Measurements from ENCODE around the gene TTC7B. TPM values are rescaled to one million over a fixed set of nuclear protein-coding genes. Genes with fewer than 3 reads are reported as not detected.

The TTC7B gene
- total and polyA plus RNA-seq, 2 of the 8 experiments (the other 6 are each of a cell fraction or from before 2014, with no cell fraction given): 23.7 to 34.0 TPM

DNA sequence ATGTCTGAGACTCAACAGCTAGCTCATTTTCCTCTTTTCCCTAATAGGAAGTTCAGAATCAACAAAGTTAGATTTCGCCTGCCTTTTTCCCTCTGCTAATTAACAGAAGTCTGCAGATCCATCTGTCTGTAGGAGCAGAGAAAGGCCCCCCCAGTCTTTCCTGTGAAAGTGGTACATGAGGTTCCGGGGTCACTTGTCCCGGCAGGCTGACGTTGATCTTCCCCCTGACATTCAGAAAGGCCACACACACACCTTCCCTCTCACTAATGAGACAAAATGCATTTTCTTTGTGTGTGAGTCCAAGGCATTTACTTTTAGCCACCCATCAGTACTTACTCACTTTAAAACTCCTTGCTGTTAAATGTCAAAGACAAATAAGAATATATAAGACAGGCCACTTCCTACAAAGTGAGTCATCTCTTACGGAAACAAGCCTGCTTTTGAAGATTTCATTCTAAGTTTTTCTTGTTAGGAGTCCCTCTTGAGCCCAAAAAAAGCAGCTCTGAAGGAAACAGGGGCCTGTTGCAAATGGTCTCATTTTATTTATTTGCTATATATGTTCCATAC lies 138.7 kb downstream of the TTC7B start:
- H3K79me1 ChIP-seq (ENCODE audit: low read depth, low read length): peaks cover 2% of the 10 kb centered on the region; the same call in 1 of the 2 replicates
- H3K4me2 ChIP-seq (ENCODE audit: insufficient read depth in 1 of 2, low read depth in 2 of 2, low read length in 2 of 2): no peak overlapping the region
- H3K4me1 ChIP-seq (replicated peaks in 1 of 4; ENCODE audit: control insufficient read depth in 3 of 4, insufficient read depth in 4 of 4, low read length in 3 of 4): peaks cover 0 to 4% (median 2%) of the 10 kb centered on the region in 4 experiments; a peak in 2 of 7 replicates
- H4K5ac ChIP-seq (ENCODE audit: insufficient read length, low read depth, low read length): no peak overlapping the region
- H3K18ac ChIP-seq (ENCODE audit: extremely low read depth, low read length): no peak overlapping the region
- no peak overlapping the region for H2AFZ ChIP-seq (ENCODE audit: low read length)
- 83% methylated on average over 5 of the region's 5 CpGs; no CpG with 5 or more reads in 1 of the 2 experiments for WGBS, 2 experiments (ENCODE audit: extremely low coverage in 1 of 2, insufficient coverage in 1 of 2, insufficient read length in 1 of 2, insufficient replicate concordance in 2 of 2, low coverage in 1 of 2, low lambda C conversion rate in 2 of 2, missing lambda C conversion rate in 1 of 2)
- no peak overlapping the region for H2BK15ac ChIP-seq (ENCODE audit: low read length)
- no peak overlapping the region for H3K23ac ChIP-seq (ENCODE audit: insufficient read length)
- H3K9ac ChIP-seq (replicated peaks in 1 of 4; ENCODE audit: extremely low read depth in 1 of 4, low read depth in 3 of 4, low read length in 3 of 4): no peak overlapping the region; a peak in 1 of 7 replicates
- H2BK12ac ChIP-seq (ENCODE audit: low read depth, low read length): no peak overlapping the region
- CTCF ChIA-PET (ENCODE audit: partially characterized antibody): interaction anchor here (0.9 to 1.1 kb wide), 2 partner anchors 31 to 278 kb away, joined by 3 read pairs; no protein-coding TSS in a partner anchor
- no peak overlapping the region for H2AK5ac ChIP-seq (ENCODE audit: low read depth, low read length)
- no peak overlapping the region for H3K27ac ChIP-seq (ENCODE audit: low read depth, low read length)
- no peaks in the 10 kb centered on the region for H3K36me3 ChIP-seq (ENCODE audit: control insufficient read depth in 2 of 4, insufficient read depth in 4 of 4, low read length in 3 of 4)
- no peaks in the 10 kb centered on the region for H3K79me2 ChIP-seq (ENCODE audit: control insufficient read depth in 1 of 2, insufficient read depth in 2 of 2, low read length in 2 of 2)
- DNase-seq (ENCODE audit: low read depth in 1 of 2, low spot score in 2 of 2) (no peak), FAIRE-seq (no peak)
- H4K8ac ChIP-seq (ENCODE audit: extremely low read depth, insufficient read depth, low read length): no peak overlapping the region
- POLR2A ChIA-PET (ENCODE audit: partially characterized antibody): no interaction called here
- H3K4me3 ChIP-seq (ENCODE audit: extremely low read depth in 1 of 4, insufficient read depth in 2 of 4, low read depth in 3 of 4, low read length in 4 of 4): no peak overlapping the region
- no peaks in the 10 kb centered on the region for H3K27me3 ChIP-seq (replicated peaks in 1 of 4; ENCODE audit: control insufficient read depth in 3 of 4, extremely low read depth in 1 of 4, insufficient read depth in 3 of 4, low read length in 3 of 4)
- H3K56ac ChIP-seq (replicated peaks; ENCODE audit: insufficient read length, low read depth, low read length): no peak overlapping the region
- H2BK5ac ChIP-seq (ENCODE audit: low read depth, low read length): no peak overlapping the region
- H2BK20ac ChIP-seq (ENCODE audit: low read length): no peak overlapping the region
- no peak overlapping the region for H4K91ac ChIP-seq (replicated peaks; ENCODE audit: insufficient read length, low read length)
- no peak overlapping the region for H3K4ac ChIP-seq (replicated peaks; ENCODE audit: insufficient read length, low read depth, low read length)
- no peaks in the 10 kb centered on the region for H3K23me2 ChIP-seq (ENCODE audit: low read depth, low read length)
- no peak overlapping the region for H2BK120ac ChIP-seq (replicated peaks; ENCODE audit: low read depth, low read length)
- H3K9me3 ChIP-seq (ENCODE audit: insufficient read depth in 2 of 2, low read depth in 1 of 2, low read length in 1 of 2): no peaks in the 10 kb centered on the region
- no peak overlapping the region for H3K14ac ChIP-seq (ENCODE audit: insufficient read length)
- no peaks in the 10 kb centered on the region for H4K20me1 ChIP-seq (replicated peaks in 1 of 2; ENCODE audit: control insufficient read depth in 1 of 2, insufficient read depth in 2 of 2, low read length in 2 of 2)
- no peak for TF ChIP-seq POU5F1 (IDR thresholded peaks at IDR 0.05; ENCODE audit: low read depth, low read length)
- no peak for TF ChIP-seq ASH2L (IDR thresholded peaks at IDR 0.05; ENCODE audit: low read length)
- TF ChIP-seq KDM5A (IDR thresholded peaks at IDR 0.05; ENCODE audit: low read length): no peak
- TF ChIP-seq CBX5 (IDR thresholded peaks at IDR 0.05; ENCODE audit: low read depth, low read length): no peak
- TF ChIP-seq PHF8 (conservative IDR thresholded peaks at IDR 0.05; ENCODE audit: low read depth, low read length): no peak
- TF ChIP-seq, protein P1, sequence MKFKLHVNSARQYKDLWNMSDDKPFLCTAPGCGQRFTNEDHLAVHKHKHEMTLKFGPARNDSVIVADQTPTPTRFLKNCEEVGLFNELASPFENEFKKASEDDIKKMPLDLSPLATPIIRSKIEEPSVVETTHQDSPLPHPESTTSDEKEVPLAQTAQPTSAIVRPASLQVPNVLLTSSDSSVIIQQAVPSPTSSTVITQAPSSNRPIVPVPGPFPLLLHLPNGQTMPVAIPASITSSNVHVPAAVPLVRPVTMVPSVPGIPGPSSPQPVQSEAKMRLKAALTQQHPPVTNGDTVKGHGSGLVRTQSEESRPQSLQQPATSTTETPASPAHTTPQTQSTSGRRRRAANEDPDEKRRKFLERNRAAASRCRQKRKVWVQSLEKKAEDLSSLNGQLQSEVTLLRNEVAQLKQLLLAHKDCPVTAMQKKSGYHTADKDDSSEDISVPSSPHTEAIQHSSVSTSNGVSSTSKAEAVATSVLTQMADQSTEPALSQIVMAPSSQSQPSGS (IDR thresholded peaks at IDR 0.05; ENCODE audit: low read length): no peak
- TF ChIP-seq EGR1 (IDR thresholded peaks at IDR 0.05; ENCODE audit: borderline replicate concordance, low read depth, low read length): no peak
- no peak for TF ChIP-seq CEBPB (IDR thresholded peaks at IDR 0.05; ENCODE audit: low read depth, low read length)
- TF ChIP-seq JUND (IDR thresholded peaks at IDR 0.05; ENCODE audit: low read length): no peak
- no peak for TF ChIP-seq SAP30 (IDR thresholded peaks at IDR 0.05; ENCODE audit: insufficient read depth, insufficient replicate concordance, low read length)
- TF ChIP-seq MAFK (IDR thresholded peaks at IDR 0.05; ENCODE audit: low read depth, low read length): no peak
- no peak for TF ChIP-seq POLR2AphosphoS5 (IDR thresholded peaks at IDR 0.05; ENCODE audit: low read depth, low read length)
- no peak for TF ChIP-seq CREB1 (IDR thresholded peaks at IDR 0.05)
